H9 (cell line): ENCODE measurements around the gene LDLRAP1. TPM values are rescaled to one million over a fixed set of nuclear protein-coding genes. Genes with fewer than 3 reads are reported as not detected.

Source experiments
- DNase-seq: peaks from one replicate; pipeline ENCODE4 v3.0.0-alpha.2; 2017
- H2AFZ ChIP-seq: one replicate; pipeline ENCODE4 v1.6.1; 2013; ENCODE audit warnings: mild to moderate bottlenecking, low read length, control low read depth, moderate library complexity
- H2AK5ac ChIP-seq: 2 replicates; pipeline ENCODE4 v1.6.1; 2013; ENCODE audit warnings: low read length, control low read depth, mixed read lengths; ENCODE audit not compliant: insufficient read length
- H2BK120ac ChIP-seq: one replicate; pipeline ENCODE4 v1.6.1; 2013; ENCODE audit warnings: low read depth, mild to moderate bottlenecking, low read length, control low read depth, inconsistent platforms; ENCODE audit not compliant: poor library complexity, severe bottlenecking
- H2BK12ac ChIP-seq: 2 replicates; pipeline ENCODE4 v1.6.1; 2013; ENCODE audit warnings: low read length, control low read depth, mixed read lengths, low read depth; ENCODE audit not compliant: insufficient read length
- H2BK15ac ChIP-seq: 2 replicates; pipeline ENCODE4 v1.6.1; 2013; ENCODE audit warnings: low read depth, low read length, control low read depth
- H2BK20ac ChIP-seq: one replicate; pipeline ENCODE4 v1.6.1; 2013; ENCODE audit warnings: low read depth, mild to moderate bottlenecking, low read length, control low read depth, inconsistent platforms; ENCODE audit not compliant: poor library complexity, severe bottlenecking
- H2BK5ac ChIP-seq: 2 replicates; pipeline ENCODE4 v1.6.1; 2013; ENCODE audit warnings: low read length, control low read depth, mixed read lengths; ENCODE audit not compliant: insufficient read length
- H3K14ac ChIP-seq: 2 replicates; pipeline ENCODE4 v1.6.1; 2013; ENCODE audit warnings: low read length, control low read depth; ENCODE audit not compliant: insufficient read depth
- H3K18ac ChIP-seq: 2 replicates; pipeline ENCODE4 v1.6.1; 2013; ENCODE audit warnings: low read depth, mild to moderate bottlenecking, mixed read lengths, low read length, control low read depth; ENCODE audit not compliant: insufficient read length
- H3K23ac ChIP-seq: 2 replicates; pipeline ENCODE4 v1.6.1; 2013; ENCODE audit warnings: low read length, control low read depth, mixed read lengths, low read depth; ENCODE audit not compliant: insufficient read length
- H3K23me2 ChIP-seq: 2 replicates; pipeline ENCODE4 v1.6.1; 2013; ENCODE audit warnings: low read depth, mild to moderate bottlenecking, mixed read lengths, low read length, control low read depth; ENCODE audit not compliant: insufficient read length, poor library complexity, severe bottlenecking
- H3K27ac ChIP-seq: 2 replicates; pipeline ENCODE4 v1.5.1; 2013; ENCODE audit warnings: low read length, control low read depth, mixed read lengths, low read depth; ENCODE audit not compliant: insufficient read length
- H3K27me3 ChIP-seq: 2 replicates; pipeline ENCODE4 v1.6.1; 2013; ENCODE audit warnings: low read length, control low read depth, inconsistent platforms; ENCODE audit not compliant: insufficient read depth
- H3K4ac ChIP-seq: 2 replicates; pipeline ENCODE4 v1.6.1; 2013; ENCODE audit warnings: low read depth, mild to moderate bottlenecking, control low read depth, inconsistent platforms, low read length, moderate library complexity
- H3K4me1 ChIP-seq: 2 replicates; pipeline ENCODE4 v1.6.1; 2013; ENCODE audit warnings: low read length, control low read depth, inconsistent platforms; ENCODE audit not compliant: insufficient read depth
- H3K4me2 ChIP-seq: 2 replicates; pipeline ENCODE4 v1.6.1; 2013; ENCODE audit warnings: low read length, control low read depth, mixed read lengths; ENCODE audit not compliant: insufficient read length, insufficient read depth
- H3K56ac ChIP-seq: 2 replicates; pipeline ENCODE4 v1.6.1; 2013; ENCODE audit warnings: low read depth, mild to moderate bottlenecking, mixed read lengths, low read length, control low read depth; ENCODE audit not compliant: insufficient read length
- H3K79me1 ChIP-seq: 2 replicates; pipeline ENCODE4 v1.6.1; 2013; ENCODE audit warnings: low read depth, mild to moderate bottlenecking, moderate library complexity, low read length, control low read depth, inconsistent platforms; ENCODE audit not compliant: insufficient read depth, poor library complexity, severe bottlenecking
- H3K79me2 ChIP-seq: 2 replicates; pipeline ENCODE4 v1.6.1; 2013; ENCODE audit warnings: low read length, control low read depth, inconsistent platforms; ENCODE audit not compliant: insufficient read depth
- H3K9ac ChIP-seq: 2 replicates; pipeline ENCODE4 v1.6.1; 2013; ENCODE audit warnings: low read length, control low read depth, mixed read lengths; ENCODE audit not compliant: insufficient read length; ENCODE audit errors: extremely low read depth
- H3K9me3 ChIP-seq: one replicate; pipeline ENCODE4 v1.6.1; 2013; ENCODE audit warnings: low read depth, low read length, inconsistent platforms; ENCODE audit not compliant: control insufficient read depth
- H3T11ph ChIP-seq: one replicate; pipeline ENCODE4 v1.6.1; 2013; ENCODE audit warnings: mild to moderate bottlenecking, low read length, control low read depth, inconsistent platforms
- H4K20me1 ChIP-seq: one replicate; pipeline ENCODE4 v1.6.1; 2013; ENCODE audit not compliant: control insufficient read depth, insufficient read length, insufficient read depth
- H4K5ac ChIP-seq: 2 replicates; pipeline ENCODE4 v1.6.1; 2013; ENCODE audit warnings: low read depth, mild to moderate bottlenecking, mixed read lengths, low read length, control low read depth; ENCODE audit not compliant: insufficient read length
- H4K8ac ChIP-seq: replicated peaks from 2 replicates; pipeline ENCODE4 v1.6.1; 2013; ENCODE audit warnings: low read length, control low read depth, mixed read lengths, low read depth; ENCODE audit not compliant: insufficient read length
- H4K91ac ChIP-seq: 2 replicates; pipeline ENCODE4 v1.6.1; 2013; ENCODE audit warnings: low read depth, mild to moderate bottlenecking, moderate library complexity, mixed read lengths, low read length, control low read depth; ENCODE audit not compliant: insufficient read length
- H3K27ac Mint-ChIP-seq, 3 experiments: 2 replicates in 2 of 3; 3 replicates in 1 of 3; pipeline ENCODE4 v1.8.0; 2020 to 2021; ENCODE audit warnings: mixed read lengths in 3 of 3, mild to moderate bottlenecking in 1 of 3, moderate library complexity in 1 of 3
- H3K27me3 Mint-ChIP-seq: 2 replicates; pipeline ENCODE4 v1.8.0; 2021; ENCODE audit warnings: low read depth, mild to moderate bottlenecking, moderate library complexity, mixed read lengths
- H3K36me3 Mint-ChIP-seq, 3 experiments: 2 replicates in 2 of 3; 3 replicates in 1 of 3; pipeline ENCODE4 v1.8.0; 2020 to 2021; ENCODE audit warnings: low read depth in 3 of 3, mixed read lengths in 3 of 3; ENCODE audit not compliant: insufficient read depth in 1 of 3
- H3K4me1 Mint-ChIP-seq, 2 experiments: 2 replicates each; pipeline ENCODE4 v1.8.0; 2020; ENCODE audit warnings: mixed read lengths in 2 of 2
- H3K4me3 Mint-ChIP-seq, 2 experiments: 2 replicates in 1 of 2; 3 replicates in 1 of 2; pipeline ENCODE4 v1.8.0; 2020 to 2021; ENCODE audit warnings: mild to moderate bottlenecking in 2 of 2, mixed read lengths in 2 of 2, moderate library complexity in 1 of 2
- H3K9me3 Mint-ChIP-seq, 2 experiments: 2 replicates in 1 of 2; 3 replicates in 1 of 2; pipeline ENCODE4 v1.8.0; 2020; ENCODE audit warnings: mild to moderate bottlenecking in 2 of 2, mixed read lengths in 2 of 2, moderate library complexity in 1 of 2
- CTCF ChIP-seq: fragments of 200-600 bp; sonication (generic); conservative IDR thresholded peaks from 3 replicates; pipeline ENCODE4 v1.8.0; 2021; ENCODE audit warnings: antibody characterized with exemption, mild to moderate bottlenecking
- WGBS: extraction: QIAGEN DNeasy Blood & Tissue Kit; methylation state at CpG from one replicate; pipeline ENCODE4 v1.1.7; 2013; ENCODE audit warnings: missing lambda C conversion rate, low lambda C conversion rate, mixed read lengths; ENCODE audit not compliant: insufficient read length; ENCODE audit errors: extremely low coverage; 5-methylcytosine and 5-hydroxymethylcytosine counted together
- total RNA-seq: library from RNA; stranded (reverse); gene quantifications from 2 replicates; pipeline ENCODE4 v1.2.1, GENCODE V29; 2021

Gene LDLRAP1
- total RNA-seq, 1 experiment from 2014 or later: 15.7 TPM

- TF ChIP-seq CTCF: peak; percentile 37; the same call in 2 of the 3 replicates
- no peaks in the 10 kb centered on the region; the same call in 1 of the 2 replicates for H3K27me3 ChIP-seq
- no peak overlapping the region for H3K4me3 Mint-ChIP-seq
Observed at GRCh38 chr1:25610822-25611630, 67.6 kb downstream of the LDLRAP1 start.

More at GRCh38 chr1:25610822-25611630, 67.6 kb downstream of the LDLRAP1 start:
- H3K4me1 ChIP-seq: no peaks in the 10 kb centered on the region
- H4K91ac ChIP-seq: no peak overlapping the region
- H4K8ac ChIP-seq: no peak overlapping the region
- Mint-ChIP-seq H3K27ac (no peak overlapping the region), H3K36me3 (no peaks in the 10 kb centered on the region), H3K27me3 (peaks cover 50% of the 10 kb centered on the region), H3K9me3 (no peaks in the 10 kb centered on the region), H3K4me1 (peaks cover 9 to 10% of the 10 kb centered on the region in 2 experiments)
- H2BK20ac ChIP-seq: no peak overlapping the region
- no peak overlapping the region for H2AK5ac ChIP-seq
- no peak overlapping the region for H3T11ph ChIP-seq
- no peak overlapping the region for H3K56ac ChIP-seq
- no CpG with 5 or more reads among the region's 8 CpGs for WGBS
- H3K9me3 ChIP-seq: no peaks in the 10 kb centered on the region
- DNase-seq: no peak
- no peak overlapping the region for H2BK12ac ChIP-seq
- no peak overlapping the region for H3K4me2 ChIP-seq
- no peak overlapping the region for H2BK5ac ChIP-seq
- no peak overlapping the region for H3K27ac ChIP-seq
- H2BK15ac ChIP-seq: no peak overlapping the region
- no peak overlapping the region for H4K5ac ChIP-seq
- H3K79me1 ChIP-seq: no peaks in the 10 kb centered on the region
- no peak overlapping the region for H3K18ac ChIP-seq
- no peak overlapping the region for H3K14ac ChIP-seq
- no peak overlapping the region for H2AFZ ChIP-seq
- no peak overlapping the region for H3K9ac ChIP-seq
- H3K79me2 ChIP-seq: no peaks in the 10 kb centered on the region
- H4K20me1 ChIP-seq: no peaks in the 10 kb centered on the region
- peaks cover 4% of the 10 kb centered on the region for H3K23me2 ChIP-seq
- H3K23ac ChIP-seq: no peak overlapping the region
- no peak overlapping the region for H2BK120ac ChIP-seq
- no peak overlapping the region for H3K4ac ChIP-seq
